T-helper 9 cell (primary cell): ENCODE measurements around the gene TOB2.

Experiments
- DNase-seq: peaks from one replicate; pipeline ENCODE4 v3.0.0-alpha.2; 2020
- total RNA-seq, 2 donors: gene quantifications; one replicate each; lab custom pipeline; 2026; lab: John Stamatoyannopoulos, UW

The TOB2 gene
- total RNA-seq = 64.4 to 91.7 reads per million in 2 donors

- DNase-seq = peak; percentile 91
Measured at GRCh38 chr22:41446639-41447434, at the start of gene TOB2. TSS of gene TOB2 (minus strand) at chr22:41446801. CDS start at chr22:41437345, 9,456 bp downstream.

- DNase-seq = no peak
Measured at GRCh38 chr22:41491374-41492100, 44.9 kb upstream of the TOB2 start.

GRCh38 chr22:41488596-41489385 is 42.2 kb upstream of the TOB2 start:
- no peak for DNase-seq

GRCh38 chr22:41488076-41488475 is 41.5 kb upstream of the TOB2 start:
- DNase-seq = no peak

- no peak for DNase-seq
Measured at GRCh38 chr22:41487037-41487935, 40.7 kb upstream of the TOB2 start.

GRCh38 chr22:41485033-41485432 is 38.4 kb upstream of the TOB2 start:
- DNase-seq = no peak

- DNase-seq = no peak
Measured at GRCh38 chr22:41482319-41482935, 35.8 kb upstream of the TOB2 start.

GRCh38 chr22:41481925-41482318 is 35.3 kb upstream of the TOB2 start:
- DNase-seq = no peak

GRCh38 chr22:41481131-41481830 is 34.7 kb upstream of the TOB2 start:
- DNase-seq = no peak

- DNase-seq = no peak
Measured at GRCh38 chr22:41480397-41480735, 33.8 kb upstream of the TOB2 start.

GRCh38 chr22:41479671-41480396 is 33.2 kb upstream of the TOB2 start:
- no peak for DNase-seq

- DNase-seq = no peak
Measured at GRCh38 chr22:41478891-41479521, 32.4 kb upstream of the TOB2 start.

GRCh38 chr22:41478473-41478872 is 31.9 kb upstream of the TOB2 start:
- no peak for DNase-seq

- DNase-seq = no peak
Measured at GRCh38 chr22:41474872-41475451, 28.4 kb upstream of the TOB2 start.

- no peak for DNase-seq
Measured at GRCh38 chr22:41471568-41471967, 25.0 kb upstream of the TOB2 start.

- DNase-seq = no peak
Measured at GRCh38 chr22:41470886-41471285, 24.3 kb upstream of the TOB2 start.

- DNase-seq = no peak
Measured at GRCh38 chr22:41469218-41469851, 22.7 kb upstream of the TOB2 start.

- peak; percentile 98 for DNase-seq
Measured at GRCh38 chr22:41468381-41469217, 22.0 kb upstream of the TOB2 start, which contains the start of the genes ACO2 and PHF5A. TSS of gene ACO2 (plus strand) at chr22:41469117. CDS start at chr22:41469147, 30 bp downstream. TSS of gene PHF5A (minus strand) at chr22:41468692. CDS start at chr22:41468653, 39 bp downstream.
